GM12865 (cell line): ENCODE results near the gene CYP51A1.
"Not testable (repeated sequence)": the region's sequence is repeated elsewhere in the genome, so short reads cannot be mapped to it uniquely, and the experiment has no call there.

Source experiments
- DNase-seq: peaks from one replicate; pipeline ENCODE4 v3.0.0; 2010; ENCODE audit warnings: low read depth
- H3K4me3 ChIP-seq: 2 replicates; pipeline ENCODE4 v1.5.1; 2011; ENCODE audit warnings: mild to moderate bottlenecking, low read depth, low read length, control low read depth
- TF ChIP-seq, protein P1 (sequence below): IDR thresholded peaks from 2 replicates; pipeline ENCODE4 v1.5.1; 2011; ENCODE audit warnings: low read length, control low read depth, low read depth, inconsistent platforms; ENCODE audit not compliant: insufficient read depth; ENCODE audit errors: missing control alignments

CYP51A1 gene

GRCh38 chr7:92121681-92122080, 12.6 kb downstream of the CYP51A1 start:
- no peak overlapping the region for H3K4me3 ChIP-seq
- no peak for DNase-seq
- TF ChIP-seq, protein P1, sequence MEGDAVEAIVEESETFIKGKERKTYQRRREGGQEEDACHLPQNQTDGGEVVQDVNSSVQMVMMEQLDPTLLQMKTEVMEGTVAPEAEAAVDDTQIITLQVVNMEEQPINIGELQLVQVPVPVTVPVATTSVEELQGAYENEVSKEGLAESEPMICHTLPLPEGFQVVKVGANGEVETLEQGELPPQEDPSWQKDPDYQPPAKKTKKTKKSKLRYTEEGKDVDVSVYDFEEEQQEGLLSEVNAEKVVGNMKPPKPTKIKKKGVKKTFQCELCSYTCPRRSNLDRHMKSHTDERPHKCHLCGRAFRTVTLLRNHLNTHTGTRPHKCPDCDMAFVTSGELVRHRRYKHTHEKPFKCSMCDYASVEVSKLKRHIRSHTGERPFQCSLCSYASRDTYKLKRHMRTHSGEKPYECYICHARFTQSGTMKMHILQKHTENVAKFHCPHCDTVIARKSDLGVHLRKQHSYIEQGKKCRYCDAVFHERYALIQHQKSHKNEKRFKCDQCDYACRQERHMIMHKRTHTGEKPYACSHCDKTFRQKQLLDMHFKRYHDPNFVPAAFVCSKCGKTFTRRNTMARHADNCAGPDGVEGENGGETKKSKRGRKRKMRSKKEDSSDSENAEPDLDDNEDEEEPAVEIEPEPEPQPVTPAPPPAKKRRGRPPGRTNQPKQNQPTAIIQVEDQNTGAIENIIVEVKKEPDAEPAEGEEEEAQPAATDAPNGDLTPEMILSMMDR, result no peak

- no peak overlapping the region for H3K4me3 ChIP-seq
- DNase-seq, result no peak
- TF ChIP-seq, protein P1, result no peak
Observed at GRCh38 chr7:92119213-92119759, 15.0 kb downstream of the CYP51A1 start.

DNA sequence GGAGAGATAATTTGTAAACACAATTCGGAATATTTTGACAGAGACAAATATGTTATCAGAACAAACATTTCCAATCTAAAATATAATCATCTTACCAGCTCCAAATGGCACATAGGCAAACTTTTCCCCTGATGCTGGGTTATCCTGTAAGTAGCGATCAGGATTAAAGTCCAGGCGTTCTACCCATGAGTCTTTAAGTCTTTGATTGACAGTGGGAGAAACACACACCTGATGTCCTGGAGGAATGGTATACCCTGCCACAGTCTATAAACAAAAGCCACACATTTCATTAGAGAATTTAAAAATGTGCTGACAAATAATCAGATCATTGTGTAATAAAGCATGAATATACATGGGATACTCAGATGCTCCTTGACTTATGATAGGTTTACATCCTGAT, 17.3 kb downstream of the CYP51A1 start:
- TF ChIP-seq, protein P1, result no peak
- no peak for DNase-seq
- H3K4me3 ChIP-seq, result no peak overlapping the region

GRCh38 chr7:92115821-92116220, 18.5 kb downstream of the CYP51A1 start:
- TF ChIP-seq, protein P1, result no peak
- no peak for DNase-seq
- no peak overlapping the region for H3K4me3 ChIP-seq

GRCh38 chr7:92110857-92111256, 23.4 kb downstream of the CYP51A1 start:
- H3K4me3 ChIP-seq, result no peak overlapping the region
- DNase-seq, result no peak
- TF ChIP-seq, protein P1, result no peak

- TF ChIP-seq, protein P1, result no peak
- no peak for DNase-seq
- H3K4me3 ChIP-seq, result no peak overlapping the region
Observed at GRCh38 chr7:92108821-92109220, 25.5 kb downstream of the CYP51A1 start.

- not testable (repeated sequence) for DNase-seq, H3K4me3 ChIP-seq
Observed at GRCh38 chr7:92102862-92103261, 31.4 kb downstream of the CYP51A1 start.
